A673 (cell line): ENCODE results near the gene CTNNBL1.

Experiments used
- EZH2 ChIP-seq: fragments of 200-600 bp; sonication (generic); IDR thresholded peaks from 2 replicates; pipeline ENCODE4 v1.6.1; 2017; ENCODE audit warnings: borderline replicate concordance, low read depth, mild to moderate bottlenecking, mixed read lengths, antibody characterized with exemption, low read length; ENCODE audit not compliant: poor library complexity, severe bottlenecking
- TF ChIP-seq, protein P1 (sequence below): fragments of 300-800, 200-600 bp; sonication (generic); conservative IDR thresholded peaks from 2 replicates; pipeline ENCODE4 v1.5.1; 2017; ENCODE audit warnings: low read depth, mild to moderate bottlenecking, antibody characterized with exemption, low read length, moderate library complexity, mixed read lengths

DNA sequence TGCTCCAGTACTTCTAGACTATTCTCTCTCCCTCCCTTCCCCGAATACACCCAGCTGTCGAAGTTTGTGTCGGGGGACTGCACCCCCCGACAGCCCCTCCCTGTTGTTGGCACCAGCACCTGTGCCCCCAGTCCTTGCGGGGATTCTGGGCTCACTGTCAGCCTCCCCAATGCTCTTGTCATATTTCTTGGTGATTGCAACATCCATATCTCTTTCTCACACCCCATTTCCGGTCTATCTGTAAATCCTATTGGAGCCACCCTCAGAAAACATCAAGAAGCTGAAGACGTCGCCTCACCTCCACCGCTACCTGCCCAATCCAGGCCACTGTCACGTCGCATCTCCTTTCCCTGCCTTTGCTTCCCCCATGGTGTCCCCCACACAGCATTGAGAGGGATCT is 176.5 kb downstream of the CTNNBL1 start:
- TF ChIP-seq, protein P1, sequence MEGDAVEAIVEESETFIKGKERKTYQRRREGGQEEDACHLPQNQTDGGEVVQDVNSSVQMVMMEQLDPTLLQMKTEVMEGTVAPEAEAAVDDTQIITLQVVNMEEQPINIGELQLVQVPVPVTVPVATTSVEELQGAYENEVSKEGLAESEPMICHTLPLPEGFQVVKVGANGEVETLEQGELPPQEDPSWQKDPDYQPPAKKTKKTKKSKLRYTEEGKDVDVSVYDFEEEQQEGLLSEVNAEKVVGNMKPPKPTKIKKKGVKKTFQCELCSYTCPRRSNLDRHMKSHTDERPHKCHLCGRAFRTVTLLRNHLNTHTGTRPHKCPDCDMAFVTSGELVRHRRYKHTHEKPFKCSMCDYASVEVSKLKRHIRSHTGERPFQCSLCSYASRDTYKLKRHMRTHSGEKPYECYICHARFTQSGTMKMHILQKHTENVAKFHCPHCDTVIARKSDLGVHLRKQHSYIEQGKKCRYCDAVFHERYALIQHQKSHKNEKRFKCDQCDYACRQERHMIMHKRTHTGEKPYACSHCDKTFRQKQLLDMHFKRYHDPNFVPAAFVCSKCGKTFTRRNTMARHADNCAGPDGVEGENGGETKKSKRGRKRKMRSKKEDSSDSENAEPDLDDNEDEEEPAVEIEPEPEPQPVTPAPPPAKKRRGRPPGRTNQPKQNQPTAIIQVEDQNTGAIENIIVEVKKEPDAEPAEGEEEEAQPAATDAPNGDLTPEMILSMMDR, result no peak
- TF ChIP-seq EZH2, result no peak
